PFSK-1 (cell line): Measurements from ENCODE around the gene IGDCC3.

ENCODE experiments used
- FOXP2 ChIP-seq: optimal IDR thresholded peaks from 2 replicates; pipeline ENCODE3; 2011; ENCODE audit warnings: borderline replicate concordance, control low read depth, inconsistent platforms; ENCODE audit not compliant: insufficient read depth; ENCODE audit errors: extremely low read length, extremely low read depth
- POLR2AphosphoS5 ChIP-seq: IDR thresholded peaks from 2 replicates; pipeline ENCODE4 v1.6.1; 2012; ENCODE audit warnings: low read depth, mild to moderate bottlenecking, control low read depth, low read length, moderate library complexity
- REST ChIP-seq, 2 experiments: IDR thresholded peaks; 2 replicates each; pipeline versions ENCODE4 v1.6.1 to v1.8.0; 2011 to 2012; ENCODE audit warnings: low read depth in 2 of 2, low read length in 2 of 2, control low read depth in 1 of 2, inconsistent platforms in 1 of 2, mild to moderate bottlenecking in 1 of 2, moderate library complexity in 1 of 2; ENCODE audit not compliant: insufficient read depth in 1 of 2
- SIN3A ChIP-seq: IDR thresholded peaks from 2 replicates; pipeline ENCODE4 v1.6.1; 2012; ENCODE audit warnings: mild to moderate bottlenecking, low read length, moderate library complexity, borderline replicate concordance; ENCODE audit not compliant: insufficient read depth
- TAF1 ChIP-seq: IDR thresholded peaks from 2 replicates; pipeline ENCODE4 v1.6.1; 2012; ENCODE audit warnings: low read length, control low read depth, borderline replicate concordance; ENCODE audit not compliant: insufficient read depth

GRCh38 chr15:65365229-65365628 lies 12.6 kb downstream of the IGDCC3 start:
- TF ChIP-seq POLR2AphosphoS5 (no peak), TAF1 (no peak), SIN3A (no peak), REST (IDR thresholded peaks at IDR 0.05; ENCODE audit: insufficient read depth in 1 of 2, low read depth in 2 of 2, low read length in 2 of 2) (no peak), FOXP2 (no peak)
